Stimulated activated naive B cell treated with anti-CD40 and anti-IgM and Interleukin-4, amounts not matched to agents 10 μg/mL and 1 μg/mL and 100 μg/mL, for 72 hours (primary cell): ENCODE measurements around the gene SBF2.

Source experiments
- ATAC-seq, 2 donors: fragments of 150-1000 bp; cut with Tn5 transposase; replicated peaks; 2 replicates each; pipeline ENCODE4 v1.10.0; 2021; ENCODE audit warnings: moderate library complexity in 1 of 2
- DNase-seq: peaks from one replicate; pipeline ENCODE4 v3.0.0; 2021
- H3K27ac Mint-ChIP-seq: one replicate; pipeline ENCODE4 v1.8.0; 2022; ENCODE audit warnings: mild to moderate bottlenecking, mixed read lengths
- H3K27me3 Mint-ChIP-seq, 2 donors: one replicate each; pipeline ENCODE4 v1.8.0; 2022; ENCODE audit warnings: mixed read lengths in 2 of 2
- H3K36me3 Mint-ChIP-seq, 2 donors: one replicate each; pipeline ENCODE4 v1.8.0; 2022; ENCODE audit warnings: mixed read lengths in 2 of 2, mild to moderate bottlenecking in 1 of 2
- H3K4me1 Mint-ChIP-seq, 2 donors: one replicate each; pipeline ENCODE4 v1.8.0; 2022; ENCODE audit warnings: mixed read lengths in 2 of 2, mild to moderate bottlenecking in 1 of 2
- H3K4me3 Mint-ChIP-seq, 2 donors: one replicate each; pipeline ENCODE4 v1.8.0; 2022; ENCODE audit warnings: mild to moderate bottlenecking in 2 of 2, mixed read lengths in 2 of 2, moderate library complexity in 1 of 2
- H3K9me3 Mint-ChIP-seq, 2 donors: one replicate each; pipeline ENCODE4 v1.8.0; 2022; ENCODE audit warnings: mixed read lengths in 2 of 2, mild to moderate bottlenecking in 1 of 2

Gene SBF2

DNA sequence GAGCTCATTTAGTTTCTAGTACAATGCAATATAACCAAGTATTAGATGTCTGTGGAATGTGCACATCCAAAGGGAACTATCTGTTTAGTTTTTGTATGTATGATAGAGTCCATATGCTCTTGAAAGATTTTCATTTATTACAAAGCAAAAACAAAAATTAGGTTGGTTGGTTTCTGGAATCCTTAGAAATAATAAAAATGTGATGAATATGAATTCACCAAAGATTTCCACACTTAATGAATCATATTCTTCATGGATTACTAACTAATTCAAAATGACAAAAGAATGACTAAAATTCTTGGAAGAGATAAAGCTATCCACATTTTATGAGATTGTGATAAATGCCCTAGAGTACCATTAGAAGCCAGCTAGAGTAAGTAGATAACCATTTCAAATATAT, 261.1 kb downstream of the SBF2 start:
- Mint-ChIP-seq H3K27ac (no peak overlapping the region), H3K36me3 (peaks cover 6 to 10% of the 10 kb centered on the region in 2 donors), H3K4me3 (no peak overlapping the region), H3K4me1 (no peaks in the 10 kb centered on the region), H3K27me3 (no peaks in the 10 kb centered on the region), H3K9me3 (peaks cover 0 to 3% of the 10 kb centered on the region in 2 donors)
- DNase-seq (no peak), ATAC-seq (no peak)

DNA sequence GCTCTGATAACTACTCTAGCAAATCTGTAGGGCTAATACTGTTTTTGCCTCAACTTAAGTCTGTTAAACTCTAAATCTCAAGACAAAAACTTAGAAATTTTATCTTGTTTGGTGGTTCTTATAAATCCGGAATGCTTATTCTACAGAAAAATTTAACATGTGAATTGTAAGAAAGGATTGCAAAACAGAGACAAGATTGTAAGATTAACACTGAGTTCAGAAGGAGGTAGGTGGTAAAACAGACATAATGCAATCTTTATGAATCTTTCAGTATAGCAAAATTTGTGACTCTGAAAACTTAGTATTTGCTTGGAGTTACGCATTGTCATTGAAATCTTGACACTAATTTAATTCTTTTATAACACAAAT, 263.9 kb downstream of the SBF2 start:
- DNase-seq: no peak
- Mint-ChIP-seq H3K4me3 (no peak overlapping the region), H3K27me3 (no peaks in the 10 kb centered on the region), H3K27ac (no peak overlapping the region), H3K9me3 (no peaks in the 10 kb centered on the region), H3K36me3 (peaks cover 4 to 10% of the 10 kb centered on the region in 2 donors), H3K4me1 (no peaks in the 10 kb centered on the region)
- no peak for ATAC-seq

DNA sequence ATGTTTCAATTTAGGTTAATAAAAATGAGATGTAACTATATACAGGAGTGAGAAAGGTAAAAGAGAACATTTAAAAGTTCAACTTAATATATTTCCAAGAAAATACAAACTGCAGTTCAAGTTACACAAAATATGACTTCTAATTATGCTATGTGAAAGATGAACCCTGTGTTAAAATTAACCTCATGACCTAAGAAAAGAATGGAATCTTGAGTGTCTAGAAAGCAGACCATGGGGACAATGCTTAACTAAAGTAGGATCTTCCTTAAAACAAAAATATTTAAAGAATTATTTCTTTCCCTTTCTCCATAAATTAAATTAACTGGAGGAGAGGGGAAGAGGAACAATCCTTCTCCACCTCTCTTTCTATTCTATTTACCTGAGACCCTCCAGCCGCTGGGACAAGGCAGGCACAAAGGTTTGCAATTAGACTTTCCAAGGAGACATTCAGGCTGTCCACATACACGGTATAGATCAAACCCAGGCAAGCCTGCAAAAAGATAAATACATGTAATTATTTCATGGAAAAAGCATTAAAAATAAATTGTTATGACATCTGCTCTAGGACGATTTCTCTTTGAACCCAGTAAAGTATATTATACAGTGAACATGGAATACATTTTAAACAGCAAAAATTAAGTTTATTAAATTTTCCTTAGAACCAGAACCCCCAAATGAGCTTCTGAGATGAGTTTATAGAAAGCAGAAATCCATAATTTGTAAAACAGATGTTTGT, 264.5 kb downstream of the SBF2 start:
- H3K27ac Mint-ChIP-seq: no peak overlapping the region
- H3K36me3 Mint-ChIP-seq: peaks cover 4 to 10% of the 10 kb centered on the region in 2 donors
- no peaks in the 10 kb centered on the region for H3K27me3 Mint-ChIP-seq
- no peak overlapping the region for H3K4me3 Mint-ChIP-seq
- no peaks in the 10 kb centered on the region for H3K9me3 Mint-ChIP-seq
- DNase-seq: no peak
- H3K4me1 Mint-ChIP-seq: no peaks in the 10 kb centered on the region
- ATAC-seq: no peak

DNA sequence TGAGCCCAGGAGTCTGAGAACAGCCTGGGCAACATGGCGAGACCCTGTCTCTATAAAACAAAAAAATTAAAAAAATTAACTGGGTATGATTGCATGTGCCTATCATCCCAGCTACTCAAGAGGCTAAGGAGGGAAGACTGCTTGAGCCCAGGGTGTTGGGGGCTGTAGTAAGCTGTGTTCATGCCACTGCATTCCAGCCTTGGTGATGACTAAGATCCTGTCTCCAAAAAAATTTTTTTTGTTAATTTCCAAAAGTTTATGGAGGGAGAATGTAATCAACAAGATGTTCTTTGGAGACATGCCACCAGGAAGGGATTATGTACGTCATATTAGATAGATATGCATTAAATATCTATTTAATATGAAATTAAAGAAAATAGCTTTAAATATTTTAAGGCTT, 267.5 kb downstream of the SBF2 start:
- H3K36me3 Mint-ChIP-seq: peaks cover 6 to 10% of the 10 kb centered on the region in 2 donors
- ATAC-seq: no peak
- H3K27me3 Mint-ChIP-seq: no peaks in the 10 kb centered on the region
- no peaks in the 10 kb centered on the region for H3K9me3 Mint-ChIP-seq
- H3K4me3 Mint-ChIP-seq: no peak overlapping the region
- no peak overlapping the region for H3K27ac Mint-ChIP-seq
- no peak for DNase-seq
- peaks cover 0 to 2% of the 10 kb centered on the region in 2 donors for H3K4me1 Mint-ChIP-seq

DNA sequence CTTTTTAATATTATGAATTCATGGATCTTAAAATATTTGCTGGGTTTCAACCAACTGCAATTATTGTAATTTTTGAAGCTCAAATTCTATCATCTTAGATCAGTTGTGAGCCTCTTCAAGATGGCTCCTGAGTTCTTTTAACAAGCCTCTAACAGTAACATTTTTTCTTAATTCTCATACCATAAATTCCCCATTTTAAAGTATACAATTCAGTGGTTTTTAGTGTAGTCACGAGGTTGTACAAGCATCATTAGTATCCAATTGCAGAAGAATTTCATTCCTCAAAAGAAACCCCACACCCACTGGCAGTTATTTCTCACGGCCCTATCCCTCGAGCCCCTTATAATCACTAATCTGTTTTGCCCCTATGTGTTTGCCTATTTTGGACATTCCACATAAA, 270.8 kb downstream of the SBF2 start:
- peaks cover 5 to 6% of the 10 kb centered on the region in 2 donors for H3K36me3 Mint-ChIP-seq
- H3K27ac Mint-ChIP-seq: no peak overlapping the region
- H3K9me3 Mint-ChIP-seq: no peaks in the 10 kb centered on the region
- peaks cover 0 to 2% of the 10 kb centered on the region in 2 donors for H3K4me1 Mint-ChIP-seq
- DNase-seq: no peak
- no peak overlapping the region for H3K4me3 Mint-ChIP-seq
- no peak for ATAC-seq
- H3K27me3 Mint-ChIP-seq: no peaks in the 10 kb centered on the region

DNA sequence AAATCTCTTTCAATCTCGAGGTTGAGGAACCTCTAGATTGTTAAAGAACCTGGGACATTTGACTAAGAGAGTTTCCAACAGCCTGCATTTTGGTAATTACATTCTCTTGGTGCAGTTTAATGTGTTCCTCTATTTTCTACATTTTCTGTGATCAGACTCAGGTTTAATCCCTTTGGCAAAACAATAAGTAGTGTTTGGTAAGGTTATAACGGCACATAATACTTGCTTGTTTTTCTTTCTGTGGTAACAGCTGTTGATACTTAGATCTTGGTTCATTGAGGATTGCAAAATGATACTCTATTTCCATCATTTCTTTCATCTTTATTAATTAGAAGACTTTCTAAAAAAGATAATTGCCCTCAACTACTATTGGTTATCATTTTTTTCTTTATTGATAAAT, 271.3 kb downstream of the SBF2 start:
- peaks cover 5 to 6% of the 10 kb centered on the region in 2 donors for H3K36me3 Mint-ChIP-seq
- no peak overlapping the region for H3K27ac Mint-ChIP-seq
- H3K9me3 Mint-ChIP-seq: no peaks in the 10 kb centered on the region
- no peaks in the 10 kb centered on the region for H3K27me3 Mint-ChIP-seq
- no peak for ATAC-seq
- peaks cover 0 to 2% of the 10 kb centered on the region in 2 donors for H3K4me1 Mint-ChIP-seq
- no peak overlapping the region for H3K4me3 Mint-ChIP-seq
- no peak for DNase-seq

DNA sequence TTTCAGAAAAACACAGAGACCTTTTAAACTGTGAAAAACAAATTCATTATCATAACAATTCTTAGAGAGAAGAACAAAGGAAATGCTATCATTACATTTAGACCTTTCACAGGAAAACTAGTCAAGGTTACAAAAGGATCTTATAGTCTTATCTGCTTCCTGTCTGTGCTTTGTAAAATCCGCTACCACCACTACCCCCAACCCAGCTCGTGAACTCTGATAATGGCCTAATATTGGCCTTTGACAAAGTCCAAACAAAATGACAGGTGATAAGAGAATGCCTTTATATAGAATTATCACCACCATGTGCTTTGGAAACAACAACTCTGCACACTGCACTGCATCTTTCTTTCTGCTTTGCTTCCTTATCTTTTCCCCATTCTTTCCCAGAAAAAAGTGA, 272.5 kb downstream of the SBF2 start:
- Mint-ChIP-seq H3K4me3 (no peak overlapping the region), H3K9me3 (no peaks in the 10 kb centered on the region), H3K36me3 (peaks cover 0 to 5% of the 10 kb centered on the region in 2 donors), H3K4me1 (peaks cover 0 to 2% of the 10 kb centered on the region in 2 donors), H3K27ac (no peak overlapping the region), H3K27me3 (no peaks in the 10 kb centered on the region)
- DNase-seq (no peak), ATAC-seq (no peak)

DNA sequence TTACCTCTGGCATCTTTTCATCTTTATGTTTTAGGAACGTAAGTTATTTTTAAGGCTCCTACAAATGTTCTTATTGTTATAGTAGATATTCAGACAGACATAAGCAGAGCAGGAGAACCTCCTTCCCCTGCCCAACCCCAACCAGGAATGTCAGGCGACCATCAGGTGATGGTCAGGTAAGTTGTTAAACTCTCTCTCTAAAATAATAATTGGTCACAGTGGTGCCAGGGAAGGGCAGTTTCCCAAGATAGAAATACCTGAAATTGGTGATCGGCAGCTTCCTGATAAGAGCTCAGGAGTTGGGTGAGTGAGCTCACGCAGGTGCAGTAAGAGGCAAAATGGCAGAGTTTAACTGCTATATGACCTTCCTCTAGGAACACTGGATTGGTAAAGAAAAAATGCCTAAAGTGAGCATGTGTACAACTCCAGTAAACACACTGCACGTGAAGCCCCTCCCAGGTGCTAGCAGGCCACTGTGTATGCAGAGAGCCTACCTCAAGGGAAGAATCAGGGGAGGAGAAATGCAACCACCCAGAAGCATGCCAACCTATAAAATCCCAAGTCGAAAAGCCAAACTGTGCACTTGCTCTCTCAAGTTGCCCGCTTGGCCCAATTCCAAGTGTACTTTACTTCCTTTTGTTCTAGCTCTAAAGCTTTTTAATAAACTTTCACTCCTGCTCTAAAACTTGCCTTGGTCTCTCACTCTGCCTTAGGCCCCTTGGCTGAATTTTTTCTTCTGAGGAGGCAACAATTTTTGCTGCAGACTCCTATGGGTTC, 273.9 kb downstream of the SBF2 start:
- Mint-ChIP-seq H3K4me1 (peaks cover 0 to 2% of the 10 kb centered on the region in 2 donors), H3K9me3 (no peaks in the 10 kb centered on the region), H3K27me3 (no peaks in the 10 kb centered on the region), H3K36me3 (peaks cover 3 to 5% of the 10 kb centered on the region in 2 donors), H3K27ac (no peak overlapping the region), H3K4me3 (no peak overlapping the region)
- DNase-seq (no peak), ATAC-seq (no peak)

DNA sequence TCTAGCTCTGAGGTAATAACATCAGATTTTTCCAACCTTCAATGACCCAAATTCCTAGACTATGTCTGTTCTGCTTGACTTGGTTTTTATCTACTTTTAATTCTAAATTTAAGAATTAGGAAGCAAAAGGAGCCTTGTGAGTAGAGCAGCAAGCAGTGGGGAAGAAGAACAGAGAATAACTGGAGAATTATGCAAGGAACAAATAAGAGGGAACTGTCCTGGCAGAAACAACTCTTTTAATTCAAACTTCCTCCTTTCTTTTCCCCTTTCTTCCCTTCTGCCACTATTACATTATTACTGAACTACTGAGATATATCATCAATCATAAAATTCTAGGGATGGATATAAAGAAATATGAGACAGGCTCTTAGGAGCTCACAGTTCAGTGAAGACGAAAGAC, 276.1 kb downstream of the SBF2 start:
- no peak overlapping the region for H3K27ac Mint-ChIP-seq
- no peak for ATAC-seq
- peaks cover 8 to 14% of the 10 kb centered on the region in 2 donors for H3K36me3 Mint-ChIP-seq
- H3K4me1 Mint-ChIP-seq: peaks cover 0 to 2% of the 10 kb centered on the region in 2 donors
- no peaks in the 10 kb centered on the region for H3K27me3 Mint-ChIP-seq
- no peak for DNase-seq
- no peak overlapping the region for H3K4me3 Mint-ChIP-seq
- H3K9me3 Mint-ChIP-seq: peaks cover 5 to 7% of the 10 kb centered on the region in 2 donors

DNA sequence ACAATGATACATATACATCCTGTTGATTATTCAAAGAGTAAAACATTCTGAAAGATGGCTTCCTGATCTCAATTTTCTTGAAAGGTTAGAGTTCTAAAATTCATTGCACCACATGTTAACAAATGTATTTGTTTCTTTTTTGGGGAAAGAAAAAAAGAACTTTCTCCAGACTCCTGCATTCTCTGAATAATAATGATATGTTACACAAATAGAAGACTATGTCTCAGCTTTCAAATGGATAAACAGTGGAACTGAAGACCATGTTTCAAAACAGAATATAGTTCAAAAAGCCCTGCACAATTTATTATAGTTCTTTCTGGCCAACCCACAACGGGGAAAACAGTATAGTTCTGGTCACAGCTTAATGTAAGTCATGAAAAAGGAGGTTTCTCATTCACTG, 277.0 kb downstream of the SBF2 start:
- ATAC-seq (no peak), DNase-seq (no peak)
- Mint-ChIP-seq H3K4me3 (no peak overlapping the region), H3K27ac (no peak overlapping the region), H3K36me3 (peaks cover 8 to 15% of the 10 kb centered on the region in 2 donors), H3K27me3 (no peaks in the 10 kb centered on the region), H3K9me3 (peaks cover 6 to 9% of the 10 kb centered on the region in 2 donors), H3K4me1 (peaks cover 0 to 2% of the 10 kb centered on the region in 2 donors)

DNA sequence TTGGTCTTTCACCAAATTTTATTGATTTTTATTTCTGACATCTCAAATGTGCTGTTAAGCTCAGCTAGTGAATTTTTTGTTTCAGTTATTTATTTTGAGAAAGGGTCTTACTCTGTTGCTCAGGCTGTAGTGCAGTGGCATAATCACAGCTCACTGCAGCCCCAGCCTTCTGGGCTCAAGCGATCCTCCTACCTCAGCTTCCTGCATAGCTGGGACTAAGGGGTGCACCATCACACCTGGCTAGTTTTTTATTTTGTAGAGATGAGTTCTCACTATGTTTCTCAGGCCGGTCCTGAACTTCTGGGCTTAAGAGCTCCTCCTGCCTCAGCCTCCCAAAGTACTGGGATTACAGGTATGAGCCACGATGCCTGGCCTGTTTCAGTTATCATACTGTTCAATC, 282.0 kb downstream of the SBF2 start:
- no peak overlapping the region for H3K4me3 Mint-ChIP-seq
- no peaks in the 10 kb centered on the region for H3K4me1 Mint-ChIP-seq
- H3K36me3 Mint-ChIP-seq: peaks cover 11 to 28% of the 10 kb centered on the region in 2 donors
- no peak overlapping the region for H3K27ac Mint-ChIP-seq
- H3K27me3 Mint-ChIP-seq: no peaks in the 10 kb centered on the region
- H3K9me3 Mint-ChIP-seq: peaks cover 15 to 17% of the 10 kb centered on the region in 2 donors
- ATAC-seq: no peak
- DNase-seq: no peak

DNA sequence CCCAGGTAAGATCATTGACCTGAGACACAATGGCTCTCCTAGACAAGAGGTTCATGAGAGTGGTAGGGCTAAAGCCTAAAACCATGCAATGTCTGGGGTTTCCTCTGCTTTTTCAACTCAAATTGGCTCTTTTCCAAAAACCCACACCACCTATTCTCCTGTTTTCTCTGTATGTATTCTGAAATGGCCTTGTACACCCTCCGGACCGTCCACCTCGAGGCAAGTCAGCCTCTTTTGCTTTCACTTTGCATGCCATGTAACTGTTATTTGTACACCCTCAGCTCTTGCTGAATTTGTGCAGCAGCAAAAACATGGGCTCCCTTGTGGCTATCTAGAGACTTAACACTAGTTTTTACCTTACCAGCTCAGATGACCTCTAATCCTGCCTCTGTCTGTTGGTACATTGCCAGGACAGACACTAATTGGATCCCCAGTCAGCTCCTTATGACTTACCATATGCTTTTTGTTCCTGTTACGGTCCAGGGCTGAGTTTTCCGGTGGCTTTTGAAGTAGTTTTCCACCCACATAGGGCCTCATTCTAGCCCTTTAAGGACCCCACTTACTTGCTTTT, 288.0 kb downstream of the SBF2 start:
- Mint-ChIP-seq H3K9me3 (peaks cover 4 to 10% of the 10 kb centered on the region in 2 donors), H3K27me3 (no peaks in the 10 kb centered on the region), H3K36me3 (peaks cover 5 to 10% of the 10 kb centered on the region in 2 donors), H3K4me1 (no peaks in the 10 kb centered on the region), H3K4me3 (no peak overlapping the region), H3K27ac (no peak overlapping the region)
- DNase-seq: no peak
- no peak for ATAC-seq

DNA sequence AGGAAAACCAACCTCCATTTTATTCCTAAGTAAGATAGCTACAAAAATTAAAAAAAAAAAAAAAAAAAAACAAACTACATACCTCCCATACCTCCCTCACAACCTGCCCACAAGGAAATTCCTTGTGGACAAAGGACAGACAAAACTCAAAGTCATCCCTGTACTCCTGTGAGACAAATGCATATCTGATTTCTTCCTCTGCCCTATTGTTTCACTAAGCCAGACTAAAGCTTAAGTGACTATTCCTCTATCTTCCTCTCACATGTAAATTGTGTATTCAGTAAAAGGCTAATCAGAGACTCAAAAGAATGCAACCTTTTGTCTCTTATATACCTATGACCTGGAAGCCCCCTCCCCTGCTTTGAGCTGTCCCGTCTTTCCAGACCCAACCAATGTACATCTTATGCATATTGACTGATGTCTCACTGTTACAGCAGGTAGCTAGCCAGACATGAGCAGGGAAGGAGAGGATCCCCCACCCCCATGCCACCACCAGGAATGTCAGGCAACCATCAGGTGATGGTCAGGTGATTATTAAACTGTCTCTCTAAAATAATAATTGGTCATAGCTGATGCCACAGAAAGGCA, 289.4 kb downstream of the SBF2 start:
- H3K27me3 Mint-ChIP-seq: no peaks in the 10 kb centered on the region
- peaks cover 0 to 2% of the 10 kb centered on the region in 2 donors for H3K9me3 Mint-ChIP-seq
- DNase-seq: no peak
- H3K36me3 Mint-ChIP-seq: peaks cover 0 to 2% of the 10 kb centered on the region in 2 donors
- no peaks in the 10 kb centered on the region for H3K4me1 Mint-ChIP-seq
- no peak for ATAC-seq
- no peak overlapping the region for H3K27ac Mint-ChIP-seq
- H3K4me3 Mint-ChIP-seq: no peak overlapping the region

DNA sequence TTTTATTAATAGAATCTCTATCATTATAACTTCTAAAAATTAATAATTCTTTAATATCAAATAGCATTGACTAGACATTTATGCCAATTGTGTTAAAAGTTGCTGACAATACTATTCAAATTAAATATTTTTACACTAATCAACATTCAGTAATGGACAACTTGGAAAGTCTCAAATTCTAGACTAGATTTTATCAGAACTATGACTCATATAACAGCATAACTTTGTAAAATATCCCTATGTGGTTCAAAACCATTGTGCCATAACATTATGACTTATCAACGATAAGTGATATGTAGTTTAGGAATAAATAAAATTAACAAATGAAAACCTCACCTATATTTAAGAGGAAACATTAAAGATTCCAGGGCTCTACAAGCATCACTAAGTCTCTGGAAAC, 291.8 kb downstream of the SBF2 start:
- DNase-seq: no peak
- ATAC-seq: no peak
- H3K36me3 Mint-ChIP-seq: peaks cover 2 to 4% of the 10 kb centered on the region in 2 donors
- H3K27me3 Mint-ChIP-seq: no peaks in the 10 kb centered on the region
- peaks cover 0 to 2% of the 10 kb centered on the region in 2 donors for H3K9me3 Mint-ChIP-seq
- H3K4me3 Mint-ChIP-seq: no peak overlapping the region
- no peak overlapping the region for H3K27ac Mint-ChIP-seq
- H3K4me1 Mint-ChIP-seq: no peaks in the 10 kb centered on the region
